HG02763 (cell line): ENCODE data around the gene PIP5K1B.

Experiments
- ATAC-seq: cut with Tn5 transposase; IDR thresholded peaks from one replicate; pipeline ENCODE4 v1.9.1; 2021; ENCODE audit warnings: mild to moderate bottlenecking, moderate library complexity; ENCODE audit not compliant: unreplicated experiment

PIP5K1B gene

GRCh38 chr9:68732405-68733020 is 27.5 kb downstream of the PIP5K1B start:
- no peak for ATAC-seq

GRCh38 chr9:68733021-68733405 is 28.0 kb downstream of the PIP5K1B start:
- ATAC-seq, result no peak

- ATAC-seq, result no peak
Observed at GRCh38 chr9:68738358-68738757, 33.3 kb downstream of the PIP5K1B start.

- ATAC-seq, result no peak
Observed at GRCh38 chr9:68739621-68740174, 34.7 kb downstream of the PIP5K1B start.

- no peak for ATAC-seq
Observed at GRCh38 chr9:68740561-68740960, 35.5 kb downstream of the PIP5K1B start.

GRCh38 chr9:68741234-68741633 is 36.2 kb downstream of the PIP5K1B start:
- ATAC-seq, result no peak

GRCh38 chr9:68741704-68742332 is 36.8 kb downstream of the PIP5K1B start:
- ATAC-seq, result no peak

GRCh38 chr9:68742333-68742730 is 37.3 kb downstream of the PIP5K1B start:
- no peak for ATAC-seq

- no peak for ATAC-seq
Observed at GRCh38 chr9:68744426-68744825, 39.4 kb downstream of the PIP5K1B start.

- no peak for ATAC-seq
Observed at GRCh38 chr9:68746525-68746924, 41.5 kb downstream of the PIP5K1B start.

GRCh38 chr9:68747043-68747533 is 42.0 kb downstream of the PIP5K1B start:
- ATAC-seq, result no peak

GRCh38 chr9:68749135-68749534 is 44.1 kb downstream of the PIP5K1B start:
- no peak for ATAC-seq

GRCh38 chr9:68749579-68750159 is 44.6 kb downstream of the PIP5K1B start:
- no peak for ATAC-seq

GRCh38 chr9:68750255-68750654 is 45.2 kb downstream of the PIP5K1B start:
- ATAC-seq, result no peak

- ATAC-seq, result no peak
Observed at GRCh38 chr9:68750786-68751185, 45.7 kb downstream of the PIP5K1B start.

GRCh38 chr9:68751556-68751955 is 46.5 kb downstream of the PIP5K1B start:
- ATAC-seq, result no peak

- no peak for ATAC-seq
Observed at GRCh38 chr9:68755051-68755450, 50.0 kb downstream of the PIP5K1B start.

GRCh38 chr9:68755752-68756151 is 50.7 kb downstream of the PIP5K1B start:
- no peak for ATAC-seq

- ATAC-seq, result no peak
Observed at GRCh38 chr9:68759981-68760673, 55.1 kb downstream of the PIP5K1B start.

- no peak for ATAC-seq
Observed at GRCh38 chr9:68760674-68761333, 55.8 kb downstream of the PIP5K1B start.

GRCh38 chr9:68762570-68762969 is 57.5 kb downstream of the PIP5K1B start:
- ATAC-seq, result no peak
